Islet of Langerhans (tissue), 1 donor: ENCODE measurements around the gene TBL1XR1.
"Not testable (repeated sequence)": the region's sequence is repeated elsewhere in the genome, so short reads cannot be mapped to it uniquely, and the experiment has no call there.

ENCODE experiments used
- FAIRE-seq: peaks from one replicate; lab custom pipeline; 2011; peaks lifted over from hg19 to GRCh38; lab: Jason Lieb, UNC

TBL1XR1 gene

DNA sequence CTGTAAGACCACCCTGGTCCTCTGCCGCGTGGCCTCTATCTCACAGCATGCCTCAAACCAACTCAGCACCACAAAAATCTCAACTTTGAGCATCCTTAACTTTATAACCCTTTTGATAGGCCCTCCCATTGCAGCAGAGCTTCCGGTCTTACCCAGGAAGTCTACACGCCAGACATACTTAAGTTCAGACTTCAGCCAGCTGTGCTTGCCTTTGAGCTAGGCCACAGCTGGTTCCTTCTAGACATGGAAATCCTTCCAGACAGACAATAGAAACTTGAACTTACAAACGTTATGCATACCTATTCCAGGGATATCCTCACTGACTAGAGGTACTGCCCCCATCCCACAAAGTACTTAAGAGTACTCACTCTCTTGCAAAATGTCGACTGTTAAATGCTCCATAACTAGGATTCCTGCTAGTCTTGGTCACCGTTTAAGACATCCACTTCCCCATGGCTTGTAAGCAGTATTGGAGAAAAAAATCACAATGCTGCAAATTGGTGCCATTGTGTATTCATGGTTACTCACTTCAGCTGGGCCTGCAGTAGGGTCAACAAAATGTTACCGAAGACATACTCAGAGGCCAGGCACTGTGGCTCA lies 183.5 kb downstream of the TBL1XR1 start:
- no peak for FAIRE-seq

DNA sequence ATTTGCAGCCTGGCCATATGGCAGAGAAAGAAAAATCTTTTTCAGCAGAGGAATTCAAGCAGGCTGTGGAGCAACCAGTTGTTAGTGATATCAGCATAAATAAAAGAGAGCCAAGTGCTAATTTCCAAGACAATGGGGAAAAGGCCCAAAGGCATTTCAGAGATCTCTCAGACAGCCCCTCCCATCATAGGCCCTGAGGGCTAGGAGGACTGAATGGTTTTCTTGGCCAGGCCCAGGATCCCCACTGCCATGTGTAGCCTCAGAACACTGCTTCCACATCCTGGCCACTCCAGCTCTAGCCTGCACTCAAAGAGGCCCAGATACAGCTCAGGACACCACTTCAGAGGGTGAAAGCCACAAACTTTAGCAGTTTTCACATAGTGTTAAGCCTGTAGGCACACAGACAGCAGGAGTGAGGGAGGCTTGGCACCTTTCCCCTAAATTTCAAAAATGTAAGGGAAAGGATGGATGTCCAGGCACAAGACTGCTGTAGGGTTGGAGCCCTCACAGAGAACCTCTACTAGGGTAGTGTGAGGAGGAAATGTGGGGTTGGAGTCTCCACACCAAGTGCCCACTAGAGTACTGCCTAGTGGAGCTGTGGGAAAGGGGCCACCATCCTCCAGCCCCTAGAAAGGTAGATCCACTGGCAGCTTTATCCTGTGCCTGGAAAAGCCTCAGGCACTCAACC lies 191.4 kb downstream of the TBL1XR1 start:
- FAIRE-seq, result no peak

DNA sequence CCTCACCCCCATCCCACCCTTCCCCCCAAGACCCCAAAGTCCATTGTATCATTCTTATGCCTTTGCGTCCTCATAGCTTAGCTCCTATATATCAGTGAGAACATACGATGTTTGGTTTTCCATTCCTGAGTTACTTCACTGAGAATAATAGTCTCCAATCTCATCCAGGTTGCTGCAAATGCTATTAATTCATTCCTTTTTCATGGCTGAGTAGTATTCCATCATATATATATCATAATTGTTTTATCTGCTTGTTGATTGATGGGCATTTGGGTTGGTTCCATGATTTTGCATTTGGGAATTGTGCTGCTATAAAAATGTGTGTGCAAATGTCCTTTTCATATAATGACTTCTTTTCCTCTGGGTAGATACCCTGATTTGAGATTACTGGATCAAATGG lies 197.1 kb downstream of the TBL1XR1 start:
- FAIRE-seq, result not testable (repeated sequence)

DNA sequence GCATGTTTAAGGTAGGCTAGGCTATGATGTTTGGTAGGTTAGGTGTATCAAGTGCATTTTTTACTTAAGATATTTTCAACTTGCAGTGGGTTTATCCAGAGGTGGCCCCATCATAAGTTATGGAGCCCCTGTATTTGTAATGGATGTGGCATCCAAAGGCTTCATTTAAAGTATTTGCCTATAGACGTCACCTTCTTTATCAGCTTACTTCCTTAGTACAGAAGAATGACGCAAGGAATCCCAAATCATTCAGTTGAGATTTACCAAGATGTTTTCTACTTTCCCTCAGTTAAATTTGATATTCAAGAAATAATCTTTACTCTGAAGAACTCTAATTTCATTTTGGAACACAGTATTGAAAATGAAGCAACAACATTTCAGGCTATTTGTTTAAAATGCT lies 201.3 kb downstream of the TBL1XR1 start:
- FAIRE-seq, result no peak

DNA sequence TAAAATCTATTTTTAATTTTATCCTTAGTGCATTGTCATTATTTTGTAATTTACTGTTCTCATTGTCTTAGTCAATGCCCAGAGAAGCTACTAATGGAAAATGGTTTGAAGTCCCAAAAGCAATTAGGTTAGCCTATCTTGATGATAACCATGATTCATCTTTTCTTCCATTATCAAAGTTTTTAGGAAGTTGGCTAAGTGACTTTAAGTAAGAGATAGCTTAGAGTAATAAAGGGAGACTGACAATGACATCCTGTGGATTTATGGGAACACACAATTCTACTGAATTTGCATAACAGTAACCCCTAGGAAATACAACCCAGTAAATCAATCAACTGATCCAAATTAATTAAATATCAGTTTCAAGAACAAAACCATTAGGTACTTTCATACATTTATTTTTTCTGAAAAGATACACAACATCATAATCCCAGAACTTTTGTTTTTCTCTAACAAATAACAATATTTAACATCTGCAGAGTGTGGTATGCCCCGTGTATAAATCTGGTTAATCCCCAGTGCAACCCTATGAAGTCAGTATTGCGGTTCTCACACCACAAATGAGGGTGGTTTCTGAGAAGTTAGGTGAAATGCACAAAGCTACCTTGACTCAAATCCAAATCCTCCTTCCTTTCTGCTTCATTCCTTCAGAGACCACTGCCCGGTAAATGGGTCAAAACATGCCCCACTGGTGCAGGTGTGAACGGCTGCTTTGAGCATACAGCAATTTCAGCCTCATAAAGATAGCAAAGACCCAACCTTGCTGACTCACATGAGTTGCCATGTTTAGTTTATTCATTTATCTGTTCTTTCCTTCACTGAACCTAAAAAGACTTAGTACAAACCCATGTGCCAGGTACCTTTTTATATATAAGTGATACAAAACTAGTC lies 202.1 kb downstream of the TBL1XR1 start:
- no peak for FAIRE-seq

DNA sequence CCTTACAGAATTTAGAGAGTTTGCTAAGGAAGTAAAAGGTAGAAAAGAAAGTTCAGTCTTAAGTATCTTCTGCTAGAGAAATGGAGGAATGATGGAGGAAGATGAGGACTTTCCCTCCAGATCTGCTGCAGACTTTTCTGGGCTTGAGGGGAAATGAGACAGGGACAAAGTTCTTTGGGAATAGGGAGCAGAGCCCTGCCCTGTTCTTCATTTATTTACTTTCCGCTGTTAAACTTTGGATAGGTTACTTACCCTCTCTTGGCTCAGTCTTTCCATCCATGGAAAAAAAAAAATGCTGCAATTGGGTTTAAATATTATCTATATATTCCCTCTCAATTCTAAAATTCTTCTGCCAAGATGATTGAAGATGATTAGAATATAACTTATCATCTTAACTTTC lies 202.9 kb downstream of the TBL1XR1 start:
- FAIRE-seq, result no peak

DNA sequence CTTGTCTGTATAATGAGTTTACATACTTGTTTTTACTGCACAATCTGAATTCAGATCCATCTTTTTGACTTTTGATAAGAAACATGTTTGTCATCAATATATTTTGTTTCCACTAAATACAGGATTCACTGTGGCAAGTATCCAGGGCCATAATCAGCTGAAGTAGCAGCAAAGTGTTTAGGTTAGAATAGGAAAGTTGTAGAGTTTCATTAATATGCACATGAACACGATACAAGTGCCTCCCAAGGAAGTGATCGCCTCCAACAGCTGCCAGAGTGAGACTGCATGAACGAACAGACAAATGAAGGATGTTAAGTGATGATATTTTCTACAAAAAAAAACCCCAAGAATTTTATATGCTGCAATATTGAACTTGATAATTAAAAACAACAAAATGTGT lies 204.3 kb downstream of the TBL1XR1 start:
- FAIRE-seq, result no peak

DNA sequence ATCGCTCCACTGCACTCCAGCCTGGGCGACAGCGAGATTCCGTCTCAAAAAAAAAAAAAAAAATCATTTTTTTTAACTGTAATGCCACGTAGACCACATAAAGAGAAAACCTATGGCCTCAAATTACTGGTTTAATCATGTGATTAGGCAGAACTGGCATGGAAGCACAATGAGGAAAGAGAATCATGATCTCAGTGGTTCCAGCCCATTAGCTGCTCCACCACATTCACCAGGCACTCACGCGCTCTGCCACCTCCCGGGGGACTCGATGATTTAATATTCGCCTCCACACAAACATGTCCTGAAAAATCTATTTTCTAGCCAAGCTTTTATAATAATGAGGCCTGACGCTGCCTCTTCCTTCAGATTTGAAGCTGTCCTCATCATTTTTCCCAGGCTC lies 204.7 kb downstream of the TBL1XR1 start:
- FAIRE-seq, result no peak

DNA sequence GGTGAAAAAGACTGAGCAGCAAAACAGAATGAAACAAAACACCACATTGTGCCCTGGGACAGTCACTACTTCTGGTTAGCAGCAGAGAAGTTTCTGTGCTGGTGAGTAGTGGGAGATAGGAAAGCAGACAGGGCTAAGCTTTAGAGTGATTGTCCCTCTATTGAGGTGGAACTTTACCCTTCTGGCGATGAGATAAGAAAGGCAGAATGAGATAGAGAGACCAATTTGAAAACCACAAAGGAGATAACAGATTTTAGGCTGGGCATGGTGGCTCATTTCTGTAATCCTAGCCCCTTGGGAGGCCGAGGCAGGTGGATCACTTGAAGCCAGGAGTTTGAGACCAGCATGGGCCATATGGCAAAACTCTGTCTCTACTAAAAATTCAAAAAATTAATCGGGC lies 208.5 kb downstream of the TBL1XR1 start:
- FAIRE-seq, result no peak

DNA sequence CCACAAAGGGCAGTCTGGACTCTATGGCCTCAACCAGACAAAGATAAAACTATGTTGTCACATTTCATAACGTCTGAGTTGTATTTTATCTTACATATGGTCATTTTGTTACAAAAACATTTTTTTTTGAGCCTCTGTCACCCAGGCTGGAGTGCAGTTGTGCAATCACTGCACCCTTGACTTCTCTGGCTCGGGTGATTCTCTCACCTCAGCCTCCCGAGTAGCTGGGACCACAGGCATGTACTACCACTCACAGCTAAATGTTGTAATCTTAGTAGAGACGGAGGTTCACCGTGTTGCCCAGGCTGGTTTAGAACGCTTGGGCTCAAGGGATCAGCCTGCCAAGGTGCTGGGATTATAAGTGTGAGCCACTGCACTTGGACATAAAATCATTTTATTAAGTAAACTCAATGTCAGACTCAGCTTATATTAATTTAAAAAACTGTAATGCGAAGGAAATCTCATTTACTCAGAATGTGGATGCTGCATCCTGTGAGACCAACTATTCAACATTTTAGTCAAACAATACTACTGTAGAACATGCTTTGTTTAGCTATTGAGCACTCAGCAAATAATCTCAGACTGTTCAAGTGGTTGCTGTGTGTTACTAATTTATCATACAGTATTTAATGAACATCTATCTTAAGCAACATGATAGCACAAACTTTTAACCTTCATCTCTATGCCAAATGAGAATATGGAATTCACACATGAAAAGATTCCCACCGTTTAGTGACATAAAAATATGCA lies 209.2 kb downstream of the TBL1XR1 start:
- FAIRE-seq, result no peak

DNA sequence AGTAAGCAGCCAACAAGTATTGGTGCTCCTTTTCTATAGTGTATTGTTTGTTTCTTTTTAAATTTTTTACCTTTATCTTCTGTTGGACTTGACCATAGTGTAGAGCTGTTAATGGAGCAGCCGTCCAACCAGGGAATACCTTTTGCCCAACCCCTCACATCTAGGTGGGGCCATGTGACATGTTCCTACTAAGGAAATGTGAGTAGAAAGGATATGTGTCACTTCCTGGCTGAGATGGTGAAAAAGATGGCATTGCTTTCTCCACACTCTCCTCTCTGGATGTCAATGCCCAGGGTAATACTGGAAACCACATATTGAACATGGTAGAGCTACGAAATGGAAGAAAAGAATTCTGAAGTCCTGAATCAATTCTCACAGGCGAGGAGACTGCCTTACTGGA lies 218.8 kb downstream of the TBL1XR1 start:
- FAIRE-seq, result no peak

DNA sequence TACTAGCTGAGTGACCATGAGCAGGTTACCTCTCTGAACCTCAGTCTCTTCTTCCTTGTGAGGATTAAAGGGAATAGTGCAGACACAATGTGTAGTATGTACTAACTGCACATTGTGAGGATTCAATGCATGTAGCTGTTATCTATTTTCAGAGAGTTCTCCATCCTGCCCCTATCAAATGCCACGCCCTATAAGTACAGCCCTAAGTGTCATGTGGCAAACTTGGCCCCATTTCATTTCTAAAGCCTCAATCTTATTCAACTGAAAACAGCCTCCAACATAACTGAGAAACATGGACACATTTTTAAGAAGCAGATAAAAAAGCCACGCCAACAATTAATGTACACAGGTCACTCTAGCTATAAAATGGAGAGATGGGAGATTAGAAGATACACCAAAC lies 220.0 kb downstream of the TBL1XR1 start:
- FAIRE-seq, result no peak

DNA sequence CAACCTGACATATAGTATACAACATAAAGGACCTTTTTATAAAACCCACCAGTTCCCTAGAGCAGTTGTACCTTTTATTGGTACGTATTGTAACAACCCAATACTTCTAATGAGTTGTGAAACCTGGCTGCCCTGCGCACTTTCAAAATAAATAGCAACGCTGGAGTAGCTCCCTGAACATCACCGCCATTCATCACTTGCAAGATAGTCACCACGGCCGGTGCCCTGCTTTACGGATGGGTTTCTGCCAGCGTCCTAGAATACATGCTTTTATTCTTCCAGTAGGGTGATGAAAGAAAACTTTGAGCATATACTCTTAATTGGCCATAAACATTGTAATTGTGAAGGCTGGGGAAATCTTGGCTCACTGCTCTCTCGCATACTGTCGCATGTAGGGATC lies 220.7 kb downstream of the TBL1XR1 start:
- no peak for FAIRE-seq

DNA sequence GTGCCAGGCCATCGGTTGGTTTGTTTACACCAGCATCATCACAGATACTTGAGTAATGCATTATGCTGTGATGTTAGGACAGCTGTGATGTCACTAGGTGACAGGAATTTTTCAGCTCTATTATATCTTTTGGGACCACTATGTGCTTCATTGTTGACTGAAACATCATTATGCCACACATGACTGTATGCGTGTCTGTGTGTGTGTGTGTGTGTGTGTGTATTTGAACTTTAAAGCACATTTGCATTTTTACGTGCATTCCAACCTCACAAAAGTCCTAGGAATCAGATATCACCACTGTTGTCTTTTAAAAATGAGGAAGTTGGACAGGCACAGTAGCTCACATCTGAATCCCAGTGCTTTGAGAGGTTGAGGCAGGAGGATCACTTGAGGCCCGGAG lies 223.0 kb downstream of the TBL1XR1 start:
- FAIRE-seq, result no peak

DNA sequence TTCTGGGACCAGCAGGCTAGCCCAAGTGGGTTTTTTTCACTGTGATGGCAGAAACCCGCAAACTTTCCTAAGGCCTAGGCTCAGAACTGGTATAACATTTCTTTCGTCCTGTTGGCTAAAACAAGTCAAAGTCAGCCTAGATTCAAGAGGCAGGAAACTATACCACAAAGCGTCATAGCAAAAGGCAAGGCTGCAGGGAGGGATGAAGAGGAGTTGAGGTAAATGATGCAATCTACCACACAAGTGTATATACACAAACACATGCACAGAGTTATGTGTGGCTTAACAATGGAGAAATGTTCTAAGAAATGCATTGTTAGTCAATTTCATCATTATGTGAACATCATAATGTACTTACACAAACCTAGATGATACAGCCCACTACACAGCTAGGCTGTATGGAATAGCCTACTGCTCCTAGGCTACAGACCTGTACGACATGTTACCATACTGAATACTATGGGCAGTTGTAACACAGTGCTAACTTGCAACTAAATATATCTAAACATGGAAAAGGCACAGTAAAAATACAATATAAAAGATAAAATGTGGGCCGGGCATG lies 225.6 kb downstream of the TBL1XR1 start:
- FAIRE-seq, result no peak

DNA sequence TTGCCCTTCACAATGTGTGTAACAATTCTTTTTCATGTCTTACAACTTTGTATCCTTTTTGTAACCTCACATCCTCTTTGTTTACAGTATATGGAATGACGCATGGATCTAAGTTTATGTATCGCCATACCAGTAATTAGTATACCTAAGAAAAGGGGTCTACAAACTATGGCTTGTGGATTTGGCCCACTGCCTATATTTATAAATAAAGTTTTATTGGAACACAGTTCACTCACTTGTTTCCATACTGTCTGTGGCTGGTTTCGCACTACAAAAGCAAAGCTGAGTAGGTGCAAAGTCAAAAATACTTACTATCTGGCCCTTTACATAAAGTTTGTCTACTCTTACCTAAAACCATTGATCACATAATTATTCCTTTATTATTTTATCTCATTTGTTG lies 226.5 kb downstream of the TBL1XR1 start:
- FAIRE-seq, result no peak

DNA sequence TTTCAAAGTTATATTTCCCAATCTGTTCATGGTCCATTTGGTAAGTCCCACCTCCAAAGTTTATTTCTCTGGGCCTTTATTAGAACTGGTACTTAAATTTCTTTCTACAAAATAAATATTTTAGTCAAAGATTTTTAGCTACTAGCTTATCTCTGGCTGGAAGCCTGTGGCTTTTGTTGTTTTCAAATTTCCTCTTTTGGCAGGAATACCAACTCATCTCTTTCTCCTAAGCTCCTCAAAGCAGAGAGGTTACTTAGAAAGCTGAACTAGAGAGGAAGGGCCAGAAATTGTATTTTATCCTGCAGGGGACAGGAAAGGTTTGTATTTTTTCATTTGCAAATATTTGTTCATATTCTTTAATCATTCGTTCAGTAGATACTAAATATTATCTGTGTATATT lies 227.8 kb downstream of the TBL1XR1 start:
- no peak for FAIRE-seq
